C4-2B (cell line): ENCODE measurements around the gene TFPI2.

Experiments used
- H3K27ac ChIP-seq: fragments of 450-650 bp; 2 replicates; pipeline ENCODE4 v1.5.1; 2017
- ZFX ChIP-seq: fragments of 450-650 bp; IDR thresholded peaks from 2 replicates; pipeline ENCODE4 v1.6.1; 2017
- TF ChIP-seq, protein P1 (sequence below): fragments of 450-650 bp; conservative IDR thresholded peaks from 2 replicates; pipeline ENCODE4 v1.5.1; 2017; ENCODE audit warnings: mild to moderate bottlenecking

The TFPI2 gene

GRCh38 chr7:93895859-93896600 lies 5.5 kb upstream of the TFPI2 start:
- TF ChIP-seq, protein P1, sequence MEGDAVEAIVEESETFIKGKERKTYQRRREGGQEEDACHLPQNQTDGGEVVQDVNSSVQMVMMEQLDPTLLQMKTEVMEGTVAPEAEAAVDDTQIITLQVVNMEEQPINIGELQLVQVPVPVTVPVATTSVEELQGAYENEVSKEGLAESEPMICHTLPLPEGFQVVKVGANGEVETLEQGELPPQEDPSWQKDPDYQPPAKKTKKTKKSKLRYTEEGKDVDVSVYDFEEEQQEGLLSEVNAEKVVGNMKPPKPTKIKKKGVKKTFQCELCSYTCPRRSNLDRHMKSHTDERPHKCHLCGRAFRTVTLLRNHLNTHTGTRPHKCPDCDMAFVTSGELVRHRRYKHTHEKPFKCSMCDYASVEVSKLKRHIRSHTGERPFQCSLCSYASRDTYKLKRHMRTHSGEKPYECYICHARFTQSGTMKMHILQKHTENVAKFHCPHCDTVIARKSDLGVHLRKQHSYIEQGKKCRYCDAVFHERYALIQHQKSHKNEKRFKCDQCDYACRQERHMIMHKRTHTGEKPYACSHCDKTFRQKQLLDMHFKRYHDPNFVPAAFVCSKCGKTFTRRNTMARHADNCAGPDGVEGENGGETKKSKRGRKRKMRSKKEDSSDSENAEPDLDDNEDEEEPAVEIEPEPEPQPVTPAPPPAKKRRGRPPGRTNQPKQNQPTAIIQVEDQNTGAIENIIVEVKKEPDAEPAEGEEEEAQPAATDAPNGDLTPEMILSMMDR = no peak
- no peak for TF ChIP-seq ZFX
- no peak overlapping the region for H3K27ac ChIP-seq

- TF ChIP-seq, protein P1 = no peak
- no peak for TF ChIP-seq ZFX
- no peak overlapping the region for H3K27ac ChIP-seq
Observed at GRCh38 chr7:93894966-93895640, 4.5 kb upstream of the TFPI2 start.

DNA sequence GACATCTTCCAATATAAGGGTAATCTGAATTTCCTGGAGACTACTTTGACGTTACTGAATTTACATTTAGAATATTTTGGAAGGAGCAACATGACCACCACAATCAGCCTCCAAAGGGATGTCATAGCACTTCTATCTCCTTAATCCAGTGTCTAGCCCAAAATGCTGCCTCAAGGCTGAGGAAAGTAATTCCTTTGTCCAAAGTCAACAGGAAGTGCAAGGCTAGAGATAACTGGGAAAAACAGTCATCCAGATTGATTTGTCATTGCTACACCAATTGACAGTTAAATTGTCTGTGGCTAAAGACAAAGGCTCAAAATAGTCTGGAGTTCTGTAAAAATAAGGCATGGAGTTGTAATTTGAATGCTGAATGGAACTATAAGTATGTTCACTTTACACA lies 3.9 kb upstream of the TFPI2 start:
- no peak overlapping the region for H3K27ac ChIP-seq
- TF ChIP-seq ZFX = no peak
- TF ChIP-seq, protein P1 = no peak

DNA sequence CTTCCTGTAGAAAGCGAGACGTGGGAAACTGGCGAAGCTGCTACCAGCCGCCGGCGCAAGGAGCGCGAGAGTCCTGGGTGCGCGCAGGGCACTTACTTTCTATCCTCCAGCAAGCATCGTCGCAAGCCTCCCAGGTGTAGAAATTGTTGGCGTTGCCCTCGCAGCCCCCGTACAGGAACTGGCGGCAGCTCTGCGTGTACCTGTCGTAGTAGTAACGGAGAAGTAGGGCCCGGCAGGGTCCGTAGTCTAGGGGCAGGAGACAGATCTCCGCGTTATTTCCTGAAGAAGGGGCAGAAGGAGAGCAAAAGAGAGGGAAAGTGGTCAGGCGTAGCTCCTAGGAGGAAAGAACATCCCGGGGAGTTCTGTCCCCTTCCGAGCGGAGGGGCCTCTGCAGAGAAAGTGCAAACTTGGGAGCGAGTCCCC lies 501 bp downstream of the TFPI2 start:
- no peak for TF ChIP-seq ZFX
- TF ChIP-seq, protein P1 = no peak

DNA sequence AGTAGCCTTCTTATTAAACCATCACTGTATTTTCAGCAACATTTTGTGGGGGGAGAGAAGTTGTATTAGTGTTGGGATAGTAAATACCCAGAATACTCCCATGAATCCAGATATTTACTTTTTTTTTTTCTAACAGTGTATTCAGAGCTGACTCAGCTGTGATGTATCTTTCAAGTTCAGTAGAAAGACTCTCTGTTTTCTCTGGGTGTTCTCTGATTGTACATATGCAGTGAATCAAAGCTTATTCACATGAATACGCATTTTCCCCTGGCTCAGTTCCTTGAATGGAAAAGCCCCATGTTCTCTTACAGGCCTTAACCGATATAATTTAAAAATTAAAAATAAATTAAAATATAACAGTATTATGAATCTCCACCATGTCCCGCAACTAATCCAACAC lies 1.3 kb downstream of the TFPI2 start:
- no peak for TF ChIP-seq ZFX
- TF ChIP-seq, protein P1 = no peak
- no peak overlapping the region for H3K27ac ChIP-seq

More for the DNA sequence above, 501 bp downstream of the TFPI2 start:
- H3K27ac ChIP-seq = no peak overlapping the region

- no peak overlapping the region for H3K27ac ChIP-seq
Observed at GRCh38 chr7:93884541-93884940, 6.0 kb downstream of the TFPI2 start.

More at GRCh38 chr7:93884541-93884940, 6.0 kb downstream of the TFPI2 start:
- no peak for TF ChIP-seq ZFX
- TF ChIP-seq, protein P1 = no peak
